ENCODE data around the gene BPIFB3. TPM values are rescaled to one million over a fixed set of nuclear protein-coding genes. Genes with fewer than 3 reads are reported as not detected.

BPIFB3 gene
- total and polyA plus RNA-seq, 2 experiments from 2014 or later: not detected

- TF ChIP-seq, protein P1, sequence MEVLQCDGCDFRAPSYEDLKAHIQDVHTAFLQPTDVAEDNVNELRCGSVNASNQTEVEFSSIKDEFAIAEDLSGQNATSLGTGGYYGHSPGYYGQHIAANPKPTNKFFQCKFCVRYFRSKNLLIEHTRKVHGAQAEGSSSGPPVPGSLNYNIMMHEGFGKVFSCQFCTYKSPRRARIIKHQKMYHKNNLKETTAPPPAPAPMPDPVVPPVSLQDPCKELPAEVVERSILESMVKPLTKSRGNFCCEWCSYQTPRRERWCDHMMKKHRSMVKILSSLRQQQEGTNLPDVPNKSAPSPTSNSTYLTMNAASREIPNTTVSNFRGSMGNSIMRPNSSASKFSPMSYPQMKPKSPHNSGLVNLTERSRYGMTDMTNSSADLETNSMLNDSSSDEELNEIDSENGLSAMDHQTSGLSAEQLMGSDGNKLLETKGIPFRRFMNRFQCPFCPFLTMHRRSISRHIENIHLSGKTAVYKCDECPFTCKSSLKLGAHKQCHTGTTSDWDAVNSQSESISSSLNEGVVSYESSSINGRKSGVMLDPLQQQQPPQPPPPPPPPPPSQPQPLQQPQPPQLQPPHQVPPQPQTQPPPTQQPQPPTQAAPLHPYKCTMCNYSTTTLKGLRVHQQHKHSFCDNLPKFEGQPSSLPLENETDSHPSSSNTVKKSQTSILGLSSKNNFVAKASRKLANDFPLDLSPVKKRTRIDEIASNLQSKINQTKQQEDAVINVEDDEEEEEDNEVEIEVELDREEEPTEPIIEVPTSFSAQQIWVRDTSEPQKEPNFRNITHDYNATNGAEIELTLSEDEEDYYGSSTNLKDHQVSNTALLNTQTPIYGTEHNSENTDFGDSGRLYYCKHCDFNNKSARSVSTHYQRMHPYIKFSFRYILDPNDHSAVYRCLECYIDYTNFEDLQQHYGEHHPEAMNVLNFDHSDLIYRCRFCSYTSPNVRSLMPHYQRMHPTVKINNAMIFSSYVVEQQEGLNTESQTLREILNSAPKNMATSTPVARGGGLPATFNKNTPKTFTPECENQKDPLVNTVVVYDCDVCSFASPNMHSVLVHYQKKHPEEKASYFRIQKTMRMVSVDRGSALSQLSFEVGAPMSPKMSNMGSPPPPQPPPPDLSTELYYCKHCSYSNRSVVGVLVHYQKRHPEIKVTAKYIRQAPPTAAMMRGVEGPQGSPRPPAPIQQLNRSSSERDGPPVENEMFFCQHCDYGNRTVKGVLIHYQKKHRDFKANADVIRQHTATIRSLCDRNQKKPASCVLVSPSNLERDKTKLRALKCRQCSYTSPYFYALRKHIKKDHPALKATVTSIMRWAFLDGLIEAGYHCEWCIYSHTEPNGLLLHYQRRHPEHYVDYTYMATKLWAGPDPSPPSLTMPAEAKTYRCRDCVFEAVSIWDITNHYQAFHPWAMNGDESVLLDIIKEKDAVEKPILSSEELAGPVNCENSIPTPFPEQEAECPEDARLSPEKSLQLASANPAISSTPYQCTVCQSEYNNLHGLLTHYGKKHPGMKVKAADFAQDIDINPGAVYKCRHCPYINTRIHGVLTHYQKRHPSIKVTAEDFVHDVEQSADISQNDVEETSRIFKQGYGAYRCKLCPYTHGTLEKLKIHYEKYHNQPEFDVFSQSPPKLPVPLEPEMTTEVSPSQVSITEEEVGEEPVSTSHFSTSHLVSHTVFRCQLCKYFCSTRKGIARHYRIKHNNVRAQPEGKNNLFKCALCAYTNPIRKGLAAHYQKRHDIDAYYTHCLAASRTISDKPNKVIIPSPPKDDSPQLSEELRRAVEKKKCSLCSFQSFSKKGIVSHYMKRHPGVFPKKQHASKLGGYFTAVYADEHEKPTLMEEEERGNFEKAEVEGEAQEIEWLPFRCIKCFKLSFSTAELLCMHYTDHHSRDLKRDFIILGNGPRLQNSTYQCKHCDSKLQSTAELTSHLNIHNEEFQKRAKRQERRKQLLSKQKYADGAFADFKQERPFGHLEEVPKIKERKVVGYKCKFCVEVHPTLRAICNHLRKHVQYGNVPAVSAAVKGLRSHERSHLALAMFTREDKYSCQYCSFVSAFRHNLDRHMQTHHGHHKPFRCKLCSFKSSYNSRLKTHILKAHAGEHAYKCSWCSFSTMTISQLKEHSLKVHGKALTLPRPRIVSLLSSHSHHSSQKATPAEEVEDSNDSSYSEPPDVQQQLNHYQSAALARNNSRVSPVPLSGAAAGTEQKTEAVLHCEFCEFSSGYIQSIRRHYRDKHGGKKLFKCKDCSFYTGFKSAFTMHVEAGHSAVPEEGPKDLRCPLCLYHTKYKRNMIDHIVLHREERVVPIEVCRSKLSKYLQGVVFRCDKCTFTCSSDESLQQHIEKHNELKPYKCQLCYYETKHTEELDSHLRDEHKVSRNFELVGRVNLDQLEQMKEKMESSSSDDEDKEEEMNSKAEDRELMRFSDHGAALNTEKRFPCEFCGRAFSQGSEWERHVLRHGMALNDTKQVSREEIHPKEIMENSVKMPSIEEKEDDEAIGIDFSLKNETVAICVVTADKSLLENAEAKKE (CRISPR knock-in tag; IDR thresholded peaks at IDR 0.05): no peak
- TF ChIP-seq ZNF331 (CRISPR knock-in tag; IDR thresholded peaks at IDR 0.05; ENCODE audit: low read depth): no peak
Measured at GRCh38 chr20:33030076-33030475, 23.6 kb upstream of the BPIFB3 start (continued).

DNA sequence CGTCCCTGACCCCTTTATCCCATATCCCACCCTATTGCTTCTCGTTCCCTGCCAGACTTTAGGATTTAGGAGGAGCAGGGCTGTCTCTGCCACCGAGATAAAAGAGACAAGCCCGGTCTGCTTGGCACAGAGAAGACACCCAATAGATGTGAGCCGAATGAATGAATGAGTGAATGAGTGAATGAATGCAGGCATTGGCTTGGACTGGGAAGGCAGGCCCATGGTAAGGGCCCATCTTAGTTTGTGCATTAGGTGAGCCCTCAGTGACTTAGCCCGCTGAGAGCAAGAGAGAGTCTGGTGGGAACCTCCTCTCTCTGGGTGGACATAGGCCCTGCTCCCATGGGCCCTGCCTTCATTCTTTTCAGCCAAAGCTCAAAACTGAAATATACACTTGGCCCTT is 23.1 kb upstream of the BPIFB3 start:
- Mint-ChIP-seq H3K27ac (no peak overlapping the region), H3K36me3 (ENCODE audit: low read depth) (no peaks in the 10 kb centered on the region), H3K27me3 (ENCODE audit: insufficient read depth, low read depth, poor library complexity) (peaks cover 6% of the 10 kb centered on the region), H3K4me3 (no peak overlapping the region), H3K9me3 (0 out of 3 replicates have a peak, but pooled peaks cover 3% of the 10 kb centered on the region), H3K4me1 (no peaks in the 10 kb centered on the region)
- Histone ChIP-seq H3K79me2 (replicated peaks; ENCODE audit: insufficient read depth) (no peaks in the 10 kb centered on the region), H2AFZ (no peak overlapping the region), H3K36me3 (ENCODE audit: insufficient read depth) (no peaks in the 10 kb centered on the region), H3K9me2 (ENCODE audit: insufficient read depth) (0 out of 2 replicates have a peak, but pooled peaks cover 3% of the 10 kb centered on the region), H3K4me3 (no peak overlapping the region), H3K27me3 (ENCODE audit: insufficient read depth) (no peaks in the 10 kb centered on the region), H3K4me2 (no peak overlapping the region), H3K4me1 (ENCODE audit: insufficient read depth) (no peaks in the 10 kb centered on the region), H3F3A (replicated peaks; ENCODE audit: low read depth) (no peaks in the 10 kb centered on the region), H4K20me1 (replicated peaks; ENCODE audit: insufficient read depth) (no peaks in the 10 kb centered on the region), H3K27ac (ENCODE audit: low read depth) (no peak overlapping the region)
- ATAC-seq (no peak), DNase-seq (ENCODE audit: low spot score) (no peak)
- TF ChIP-seq POLR2AphosphoS5 (IDR thresholded peaks at IDR 0.05; ENCODE audit: low read depth): no peak
- TF ChIP-seq EZH2phosphoT487 (IDR thresholded peaks at IDR 0.05; ENCODE audit: unreplicated experiment): no peak
- TF ChIP-seq, protein P2, sequence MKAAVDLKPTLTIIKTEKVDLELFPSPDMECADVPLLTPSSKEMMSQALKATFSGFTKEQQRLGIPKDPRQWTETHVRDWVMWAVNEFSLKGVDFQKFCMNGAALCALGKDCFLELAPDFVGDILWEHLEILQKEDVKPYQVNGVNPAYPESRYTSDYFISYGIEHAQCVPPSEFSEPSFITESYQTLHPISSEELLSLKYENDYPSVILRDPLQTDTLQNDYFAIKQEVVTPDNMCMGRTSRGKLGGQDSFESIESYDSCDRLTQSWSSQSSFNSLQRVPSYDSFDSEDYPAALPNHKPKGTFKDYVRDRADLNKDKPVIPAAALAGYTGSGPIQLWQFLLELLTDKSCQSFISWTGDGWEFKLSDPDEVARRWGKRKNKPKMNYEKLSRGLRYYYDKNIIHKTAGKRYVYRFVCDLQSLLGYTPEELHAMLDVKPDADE (IDR thresholded peaks at IDR 0.05): no peak
- TF ChIP-seq JUNB (IDR thresholded peaks at IDR 0.05; ENCODE audit: unreplicated experiment): no peak
- TF ChIP-seq EZH2 (IDR thresholded peaks at IDR 0.05; ENCODE audit: low read depth, unreplicated experiment): no peak
- TF ChIP-seq, protein P1 (CRISPR knock-in tag; IDR thresholded peaks at IDR 0.05): no peak
- TF ChIP-seq ZNF114 (CRISPR knock-in tag; IDR thresholded peaks at IDR 0.05): no peak
- TF ChIP-seq CREB1 (CRISPR knock-in tag; IDR thresholded peaks at IDR 0.05; ENCODE audit: low read depth): no peak

Data from GM23338 (cell line).